Heart left ventricle (tissue), 16 donors: Measurements from ENCODE around the gene BEND7. TPM values are rescaled to one million over a fixed set of nuclear protein-coding genes. Genes with fewer than 3 reads are reported as not detected.

Experiments used
- ATAC-seq, 4 donors: fragments of 200-7000 bp; cut with Tn5 transposase; one replicate each; pipeline ENCODE4 v1.9.1; 2020 to 2022; ENCODE audit warnings: moderate library complexity in 4 of 4, mild to moderate bottlenecking in 3 of 4, moderate number of reproducible peaks in 1 of 4
- DNase-seq, 5 donors: peaks; one replicate each; pipeline ENCODE4 v3.0.0-alpha.2; 2020
- H3K27ac ChIP-seq, 12 donors: fragments of 200-600 bp; sonication (generic) in 4 of 12; one replicate each; pipeline versions ENCODE4 v1.5.0 to v1.8.0; 2016 to 2022; ENCODE audit warnings: mild to moderate bottlenecking in 2 of 12
- H3K27me3 ChIP-seq, 9 donors: fragments of 200-600 bp; sonication (generic) in 2 of 9; one replicate each; pipeline versions ENCODE4 v1.5.1 to v1.8.0; 2016 to 2022; ENCODE audit warnings: mild to moderate bottlenecking in 3 of 9
- H3K36me3 ChIP-seq, 9 donors: fragments of 200-600 bp; sonication (generic) in 2 of 9; one replicate each; pipeline versions ENCODE4 v1.5.0 to v1.8.0; 2018 to 2022; ENCODE audit warnings: mild to moderate bottlenecking in 2 of 9
- H3K4me1 ChIP-seq, 12 donors: fragments of 200-600 bp; sonication (generic) in 4 of 12; one replicate each; pipeline versions ENCODE4 v1.5.0 to v1.8.0; 2016 to 2022; ENCODE audit warnings: mild to moderate bottlenecking in 3 of 12
- H3K4me3 ChIP-seq, 12 donors: fragments of 200-600 bp; sonication (generic) in 4 of 12; one replicate each; pipeline versions ENCODE4 v1.5.0 to v1.8.0; 2017 to 2022; ENCODE audit warnings: mild to moderate bottlenecking in 9 of 12, moderate library complexity in 4 of 12
- H3K9me3 ChIP-seq, 12 donors: fragments of 200-600 bp; sonication (generic) in 4 of 12; one replicate each; pipeline versions ENCODE4 v1.5.0 to v1.8.0; 2016 to 2022; ENCODE audit warnings: mild to moderate bottlenecking in 1 of 12
- CTCF ChIP-seq, 12 donors: fragments of 200-600 bp; sonication (generic) in 4 of 12; IDR thresholded peaks; one replicate each; pipeline versions ENCODE4 v1.5.0 to v1.8.0; 2018 to 2022; ENCODE audit warnings: antibody characterized with exemption in 12 of 12, mild to moderate bottlenecking in 5 of 12
- POLR2A ChIP-seq, 2 donors: fragments of 450-650 bp; IDR thresholded peaks; one replicate each; pipeline ENCODE4 v1.6.1; 2017; ENCODE audit warnings: antibody characterized with exemption in 2 of 2, mild to moderate bottlenecking in 2 of 2, moderate library complexity in 2 of 2
- WGBS, 4 donors: extraction: QIAGEN DNeasy Blood & Tissue Kit in 2 of 4; methylation state at CpG; one replicate each; pipeline versions ENCODE4 v1.1.5 to v1.1.7; 2013 to 2018; 5-methylcytosine and 5-hydroxymethylcytosine counted together
- intact Hi-C, 10 donors: fragments of 100-400 bp; cut with DNase I; formaldehyde crosslinking; loops; one replicate each; pipeline versions ENCODE4 v1.11.1 to v1.14.2; 2022
- polyA plus RNA-seq, 2 donors: library from polyadenylated mRNA; stranded (reverse); fragments of 200-250 nt; gene quantifications; one replicate each; pipeline ENCODE4 v1.2.3, GENCODE V29; 2013
- total RNA-seq, 9 donors: library from RNA; depleted of rRNA in 2 of 9; stranded (reverse); fragments of >200 nt in 2 of 9; fragmentation: NEBNext Ultra II Directional in 3 of 9; extraction: Animal tissue kit (Norgen Biotek cat#: 25700) in 3 of 9; gene quantifications; one replicate each; pipeline versions ENCODE4 v1.1.0 to v1.2.4, GENCODE V29; 2016 to 2023
- donor health status: ischemic (EF 13 %, LVEDD 7.1; RV severe dilation, severe dysfunction).
- donor health status: healthy with polysubstance abuse.
- donor health status: DM: no; HTN: yes; CAD: no.
- donor health status: DM: no; HTN: no; CAD: no.
- donor health status: ischemic (EF 25% LVEDD 6.9; RV normal size, moderate dysfunction).
- donor health status: ischemic (EF 25% LVEDD 5.7; RV mildly dilated, moderate dysfunction).
- donor health status: healthy.
- donor health status: DM: yes; HTN: yes; CAD: no.
- donor health status: ischemic (EF 35%, LVEDD 5.7; RV mildly dilated, moderate dysfunction).
- donor health status: nonischemic (EF 11% LVEDD 7.7; RV severe dilation, severe dysfunction).
- donor health status: DM: yes; HTN: yes; CAD: no.
- donor health status: PGD.
- donor health status: ischemic (EF 29% LVEDD 5.4; RV normal size, mild dysfunction).
- donor health status: nonischemic (EF 23%, LVEDD 6.1; RV moderate dilation, normal function).

BEND7 gene
- total and polyA plus RNA-seq, 11 donors = 5.5 to 30.5 (median 11.9) TPM

DNA sequence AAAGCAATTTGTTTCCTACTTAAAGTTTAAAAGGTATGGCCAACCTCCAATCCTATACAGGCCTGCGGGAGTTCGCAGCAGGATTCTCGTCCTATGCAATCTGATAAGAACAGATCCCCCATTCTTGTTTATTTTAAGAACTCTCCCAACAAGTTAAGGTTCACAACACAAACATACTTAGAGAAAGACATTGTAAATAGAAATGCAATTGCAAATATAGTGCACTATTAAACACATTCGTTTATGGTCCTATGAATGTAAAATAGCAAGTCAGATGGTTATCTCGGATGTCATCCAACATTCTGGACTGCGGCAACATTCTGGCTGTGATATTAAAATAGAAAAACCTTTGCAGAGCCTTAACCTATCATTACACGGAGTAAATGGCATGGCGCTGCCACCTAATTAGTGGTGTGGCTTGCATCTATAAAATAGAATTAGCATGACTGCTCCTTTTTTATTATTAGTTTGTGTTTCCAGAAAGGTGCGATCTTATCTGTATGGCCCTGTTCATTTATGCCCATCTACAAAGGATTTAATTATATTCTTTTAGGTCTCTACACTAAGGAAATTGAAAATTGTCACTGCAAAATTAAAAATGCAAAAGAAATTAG is 37.0 kb downstream of the BEND7 start:
- no peaks in the 10 kb centered on the region for H3K4me1 ChIP-seq
- H3K9me3 ChIP-seq = no peaks in the 10 kb centered on the region
- no peak for TF ChIP-seq CTCF (IDR thresholded peaks at IDR 0.05)
- H3K27ac ChIP-seq = no peak overlapping the region
- intact Hi-C loops = no loop called here
- H3K4me3 ChIP-seq = no peak overlapping the region
- H3K36me3 ChIP-seq = peaks cover 0 to 61% (median 38%) of the 10 kb centered on the region in 9 donors
- H3K27me3 ChIP-seq = no peaks in the 10 kb centered on the region
- DNase-seq (no peak), ATAC-seq (no peak)
- 85 to 95% (median 89%) methylated on average over 9 of the region's 9 CpGs for WGBS, 4 donors

DNA sequence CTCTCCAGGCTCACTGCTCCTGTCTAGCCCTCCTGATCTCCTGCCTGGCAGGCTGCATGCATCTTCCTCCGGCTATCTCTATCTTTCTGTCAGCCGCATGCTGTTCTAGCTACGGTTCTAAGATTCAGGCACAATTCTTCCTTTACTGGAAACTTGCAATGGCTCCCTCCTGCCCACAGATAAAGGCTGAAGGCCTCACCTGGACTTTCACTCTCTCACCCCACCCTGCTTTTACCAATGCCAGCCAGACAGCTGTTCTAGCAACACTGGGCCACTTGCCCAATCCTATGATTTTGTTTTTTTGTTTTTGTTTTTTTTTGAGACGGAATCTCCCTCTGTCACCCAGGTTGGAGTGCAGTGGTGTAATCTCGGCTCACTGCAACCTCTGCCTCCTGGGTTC is 38.3 kb downstream of the BEND7 start:
- DNase-seq (no peak), ATAC-seq (no peak)
- intact Hi-C loops = no loop called here
- no peaks in the 10 kb centered on the region for H3K27me3 ChIP-seq
- no peak overlapping the region for H3K4me3 ChIP-seq
- H3K9me3 ChIP-seq = no peaks in the 10 kb centered on the region
- no peaks in the 10 kb centered on the region for H3K4me1 ChIP-seq
- TF ChIP-seq CTCF (IDR thresholded peaks at IDR 0.05) (no peak), POLR2A (IDR thresholded peaks at IDR 0.05) (no peak)
- WGBS, 4 donors = 90 to 94% (median 93%) methylated on average over 5 of the region's 5 CpGs
- H3K27ac ChIP-seq = no peak overlapping the region
- peaks cover 0 to 54% (median 28%) of the 10 kb centered on the region in 9 donors for H3K36me3 ChIP-seq

GRCh38 chr10:13489035-13489599 is 39.7 kb downstream of the BEND7 start:
- intact Hi-C loops = no loop called here
- H3K27ac ChIP-seq = no peak overlapping the region
- WGBS, 4 donors = 93 to 99% (median 97%) methylated on average over 7 of the region's 7 CpGs
- peaks cover 0 to 54% (median 22%) of the 10 kb centered on the region in 9 donors for H3K36me3 ChIP-seq
- ATAC-seq (no peak), DNase-seq (no peak)
- no peaks in the 10 kb centered on the region for H3K9me3 ChIP-seq
- H3K4me3 ChIP-seq = no peak overlapping the region
- no peaks in the 10 kb centered on the region for H3K27me3 ChIP-seq
- no peaks in the 10 kb centered on the region for H3K4me1 ChIP-seq
- TF ChIP-seq POLR2A (IDR thresholded peaks at IDR 0.05) = no peak
- no peak for TF ChIP-seq CTCF (IDR thresholded peaks at IDR 0.05)

- no peak for ATAC-seq
- no peak for DNase-seq
- Histone ChIP-seq H3K4me1 (no peaks in the 10 kb centered on the region), H3K9me3 (no peaks in the 10 kb centered on the region), H3K4me3 (no peak overlapping the region), H3K27ac (no peak overlapping the region), H3K27me3 (no peaks in the 10 kb centered on the region), H3K36me3 (peaks cover 0 to 58% (median 17%) of the 10 kb centered on the region in 9 donors)
- peak in 4 of 12 donors; percentile 17 to 32 (median 21) for TF ChIP-seq CTCF (IDR thresholded peaks at IDR 0.05)
- TF ChIP-seq POLR2A (IDR thresholded peaks at IDR 0.05) = no peak
- intact Hi-C loops = no loop called here
- WGBS, 4 donors = 90 to 98% (median 93%) methylated on average over 1 of the region's 1 CpG
Measured at GRCh38 chr10:13485623-13486022, 43.2 kb downstream of the BEND7 start.
